HL-60/S4 treated with phorbol 12-myristate 13-acetate at 8.2 ng/mL for 4 days and 3 days (cell line): Measurements from ENCODE around the gene PHF21A.

Experiments used
- in situ Hi-C: fragments of 300-500 bp; cut with MboI; formaldehyde crosslinking; loops from 2 replicates; pipeline ENCODE4 v1.15.0; 2022; ENCODE audit warnings: low sequenced_read_pairs

PHF21A gene

GRCh38 chr11:46075928-46076327 lies 45.3 kb downstream of the PHF21A start:
- in situ Hi-C loops: no loop called here

- in situ Hi-C loops: no loop called here
These were observed 46.1 kb downstream of the PHF21A start for GRCh38 chr11:46075168-46075567.

GRCh38 chr11:46073632-46074031 lies 47.6 kb downstream of the PHF21A start:
- in situ Hi-C loops: no loop called here

GRCh38 chr11:46072172-46072964 lies 48.9 kb downstream of the PHF21A start:
- in situ Hi-C loops: no loop called here

GRCh38 chr11:46071091-46071490 lies 50.2 kb downstream of the PHF21A start:
- in situ Hi-C loops: no loop called here

GRCh38 chr11:46069595-46069994 lies 51.7 kb downstream of the PHF21A start:
- in situ Hi-C loops: no loop called here

- in situ Hi-C loops: no loop called here
These were observed 54.9 kb downstream of the PHF21A start for GRCh38 chr11:46066335-46066734.

GRCh38 chr11:46065681-46066080 lies 55.6 kb downstream of the PHF21A start:
- in situ Hi-C loops: no loop called here

- in situ Hi-C loops: no loop called here
These were observed 57.0 kb downstream of the PHF21A start for GRCh38 chr11:46064221-46064620.

GRCh38 chr11:46063138-46063537 lies 58.1 kb downstream of the PHF21A start:
- in situ Hi-C loops: no loop called here

GRCh38 chr11:46060013-46060412 lies 61.2 kb downstream of the PHF21A start:
- in situ Hi-C loops: no loop called here

- in situ Hi-C loops: no loop called here
These were observed 63.8 kb downstream of the PHF21A start for GRCh38 chr11:46057489-46057888.

- in situ Hi-C loops: no loop called here
These were observed 65.9 kb downstream of the PHF21A start for GRCh38 chr11:46055371-46055770.

- in situ Hi-C loops: no loop called here
These were observed 70.2 kb downstream of the PHF21A start for GRCh38 chr11:46051102-46051501.

GRCh38 chr11:46050662-46051061 lies 70.6 kb downstream of the PHF21A start:
- in situ Hi-C loops: no loop called here

- in situ Hi-C loops: no loop called here
These were observed 71.2 kb downstream of the PHF21A start for GRCh38 chr11:46050003-46050461.

- in situ Hi-C loops: no loop called here
These were observed 71.8 kb downstream of the PHF21A start for GRCh38 chr11:46049325-46049897.

- in situ Hi-C loops: no loop called here
These were observed 73.1 kb downstream of the PHF21A start for GRCh38 chr11:46048198-46048597.

- in situ Hi-C loops: no loop called here
These were observed 73.7 kb downstream of the PHF21A start for GRCh38 chr11:46047520-46047919.

GRCh38 chr11:46045811-46046210 lies 75.4 kb downstream of the PHF21A start:
- in situ Hi-C loops: no loop called here

GRCh38 chr11:46044601-46045000 lies 76.7 kb downstream of the PHF21A start:
- in situ Hi-C loops: no loop called here

GRCh38 chr11:46039990-46040389 lies 81.3 kb downstream of the PHF21A start:
- in situ Hi-C loops: no loop called here
